Activated naive CD4-positive, alpha-beta T cell (primary cell): ENCODE results near the gene ZDHHC24.
"Not testable (repeated sequence)": the region's sequence is repeated elsewhere in the genome, so short reads cannot be mapped to it uniquely, and the experiment has no call there.

Experiments
- DNase-seq, 4 experiments: peaks; one replicate each; lab custom pipeline; 2025; lab: John Stamatoyannopoulos, UW

Gene ZDHHC24

GRCh38 chr11:66544952-66545351 is 896 bp downstream of the ZDHHC24 start:
- DNase-seq, result not testable (repeated sequence)

GRCh38 chr11:66543263-66544107 is 2.4 kb downstream of the ZDHHC24 start:
- DNase-seq, result peak in 2 of 4 experiments; percentile 37 to 54

- DNase-seq, result no peak
Observed at GRCh38 chr11:66542362-66542761, 3.5 kb downstream of the ZDHHC24 start.

GRCh38 chr11:66541892-66542291 is 4.0 kb downstream of the ZDHHC24 start:
- no peak for DNase-seq

GRCh38 chr11:66540598-66540997 is 5.2 kb downstream of the ZDHHC24 start:
- not testable (repeated sequence) for DNase-seq

GRCh38 chr11:66539870-66540213 is 6.0 kb downstream of the ZDHHC24 start:
- no peak for DNase-seq

GRCh38 chr11:66539170-66539869 is 6.5 kb downstream of the ZDHHC24 start:
- no peak for DNase-seq

- DNase-seq, result no peak
Observed at GRCh38 chr11:66532784-66533183, 13.1 kb downstream of the ZDHHC24 start.

GRCh38 chr11:66531841-66532240 is 14.0 kb downstream of the ZDHHC24 start:
- DNase-seq, result no peak

- no peak for DNase-seq
Observed at GRCh38 chr11:66530927-66531709, 14.7 kb downstream of the ZDHHC24 start.

- DNase-seq, result no peak
Observed at GRCh38 chr11:66529655-66530054, 16.2 kb downstream of the ZDHHC24 start.

GRCh38 chr11:66529069-66529468 is 16.8 kb downstream of the ZDHHC24 start:
- DNase-seq, result no peak

GRCh38 chr11:66524304-66525040 is 21.4 kb downstream of the ZDHHC24 start:
- no peak for DNase-seq

- no peak for DNase-seq
Observed at GRCh38 chr11:66523611-66524010, 22.2 kb downstream of the ZDHHC24 start.

- no peak for DNase-seq
Observed at GRCh38 chr11:66510990-66511339, 34.9 kb downstream of the ZDHHC24 start.

GRCh38 chr11:66510271-66510989 is 35.4 kb downstream of the ZDHHC24 start, which contains the start of gene BBS1:
TSS of gene BBS1 (plus strand) at chr11:66510635. CDS start at chr11:66510660, 25 bp downstream.
- peak; percentile 58 to 81 (median 72) for DNase-seq

GRCh38 chr11:66509131-66509561 is 36.7 kb downstream of the ZDHHC24 start:
- DNase-seq, result no peak

- no peak for DNase-seq
Observed at GRCh38 chr11:66505276-66505816, 40.5 kb downstream of the ZDHHC24 start.

GRCh38 chr11:66498506-66498905 is 47.3 kb downstream of the ZDHHC24 start:
- no peak for DNase-seq

GRCh38 chr11:66497206-66497605 is 48.6 kb downstream of the ZDHHC24 start:
- DNase-seq, result no peak

GRCh38 chr11:66495401-66495854 is 50.4 kb downstream of the ZDHHC24 start:
- no peak for DNase-seq
